Islet precursor cell (in vitro differentiated cells): ENCODE data around the gene TOP3A.
A peak's percentile ranks its signal among the peaks of the same experiment; 100 is the strongest.
"Not testable (repeated sequence)": the region's sequence is repeated elsewhere in the genome, so short reads cannot be mapped to it uniquely, and the experiment has no call there.

Source experiments
- DNase-seq: peaks from one replicate; pipeline ENCODE4 v3.0.0-alpha.2; 2018

TOP3A gene

GRCh38 chr17:18314731-18315561 is at the start of gene TOP3A, which contains the start of gene SMCR8:
TSS of gene TOP3A (minus strand) at chr17:18314994. CDS start at chr17:18314778, 216 bp downstream.
TSS of gene SMCR8 (plus strand) at chr17:18315293. CDS start at chr17:18315790, 497 bp downstream.
- peak; percentile 100 for DNase-seq

- DNase-seq = no peak
Measured at GRCh38 chr17:18364166-18364565, 49.4 kb upstream of the TOP3A start.

GRCh38 chr17:18363101-18364049 is 48.6 kb upstream of the TOP3A start, which contains the start of gene SHMT1:
TSS of gene SHMT1 (minus strand) at chr17:18363550. CDS start at chr17:18355981, 7,569 bp downstream.
- DNase-seq = peak; percentile 99

DNA sequence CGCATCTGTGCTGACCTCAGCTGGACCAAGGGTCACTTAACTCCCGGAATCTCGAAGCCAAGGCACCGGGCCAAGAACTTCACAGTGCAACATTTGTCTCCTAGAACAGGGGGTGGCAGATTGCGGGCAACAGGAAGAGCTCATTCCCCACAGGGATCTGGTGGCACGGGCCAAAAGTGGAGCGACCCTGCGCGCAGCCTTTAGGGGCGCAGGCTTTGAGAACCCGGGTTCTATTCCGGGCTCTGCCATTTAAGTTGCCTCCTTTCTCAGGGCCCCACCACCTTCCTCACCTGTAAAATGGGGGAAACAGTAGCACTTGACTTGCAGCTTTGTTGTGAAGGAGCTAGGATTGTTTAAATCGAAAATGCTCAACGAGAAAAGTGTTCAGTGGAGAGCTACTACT is 47.9 kb upstream of the TOP3A start:
- peak; percentile 75 for DNase-seq

- no peak for DNase-seq
Measured at GRCh38 chr17:18361837-18362697, 47.3 kb upstream of the TOP3A start.

DNA sequence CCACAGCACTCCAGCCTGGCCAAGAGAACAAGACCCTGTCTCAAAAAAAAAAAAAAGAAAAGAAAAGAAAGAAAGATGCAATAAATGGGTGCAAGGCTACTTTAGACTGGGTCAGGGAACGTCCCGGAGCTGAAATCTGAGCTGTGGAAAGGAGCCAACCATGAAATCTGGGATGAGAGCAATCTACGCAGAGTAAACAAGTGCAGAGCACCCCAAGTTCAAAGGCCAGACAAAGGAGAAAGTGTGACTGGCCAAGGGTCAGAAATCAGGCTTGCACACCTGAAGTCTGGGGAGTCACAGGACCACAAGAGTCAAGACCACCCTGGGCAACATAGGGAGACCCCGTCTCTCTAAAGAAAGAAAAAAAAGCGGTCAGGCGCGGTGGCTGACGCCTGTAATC is 45.7 kb upstream of the TOP3A start:
- DNase-seq = no peak

- no peak for DNase-seq
Measured at GRCh38 chr17:18356624-18357023, 41.8 kb upstream of the TOP3A start.

DNA sequence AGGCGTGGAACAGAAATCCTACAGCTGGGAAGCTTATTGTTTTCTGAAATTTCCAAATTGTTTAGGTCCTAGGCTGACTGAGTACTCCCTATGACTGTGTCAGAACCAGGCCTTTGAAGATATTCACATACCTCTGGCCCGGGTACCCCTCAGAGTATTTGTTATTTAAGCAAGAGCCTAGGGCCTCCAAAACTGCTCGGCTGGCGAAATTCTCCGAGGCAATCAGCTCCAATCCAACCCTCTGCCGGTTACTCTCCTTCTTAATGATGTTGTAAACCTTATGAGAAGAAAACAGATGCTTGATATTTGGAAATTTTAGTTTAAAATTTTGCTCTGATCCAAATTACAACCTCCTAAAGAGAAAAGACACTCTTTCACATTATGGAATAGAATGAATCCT is 38.7 kb upstream of the TOP3A start:
- DNase-seq = no peak

- no peak for DNase-seq
Measured at GRCh38 chr17:18344021-18344420, 29.2 kb upstream of the TOP3A start.

DNA sequence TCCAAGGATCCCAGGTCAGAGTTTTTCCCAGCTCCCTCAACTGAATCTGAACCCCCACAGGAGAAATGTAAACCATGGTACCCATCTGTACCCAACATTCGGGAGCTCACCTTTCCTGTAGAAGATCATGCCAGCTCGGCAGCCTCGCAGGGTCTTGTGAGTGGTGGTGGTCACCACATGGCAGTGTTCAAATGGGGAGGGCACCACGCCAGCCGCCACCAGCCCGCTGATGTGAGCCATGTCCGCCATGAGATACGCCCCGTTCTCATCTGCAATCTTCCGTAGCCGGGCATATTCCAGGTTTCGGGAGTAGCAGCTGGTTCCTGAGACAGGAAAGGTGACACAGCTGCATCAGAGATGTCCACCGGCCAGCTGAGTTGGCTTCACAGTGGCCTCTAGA is 25.1 kb upstream of the TOP3A start:
- no peak for DNase-seq

DNA sequence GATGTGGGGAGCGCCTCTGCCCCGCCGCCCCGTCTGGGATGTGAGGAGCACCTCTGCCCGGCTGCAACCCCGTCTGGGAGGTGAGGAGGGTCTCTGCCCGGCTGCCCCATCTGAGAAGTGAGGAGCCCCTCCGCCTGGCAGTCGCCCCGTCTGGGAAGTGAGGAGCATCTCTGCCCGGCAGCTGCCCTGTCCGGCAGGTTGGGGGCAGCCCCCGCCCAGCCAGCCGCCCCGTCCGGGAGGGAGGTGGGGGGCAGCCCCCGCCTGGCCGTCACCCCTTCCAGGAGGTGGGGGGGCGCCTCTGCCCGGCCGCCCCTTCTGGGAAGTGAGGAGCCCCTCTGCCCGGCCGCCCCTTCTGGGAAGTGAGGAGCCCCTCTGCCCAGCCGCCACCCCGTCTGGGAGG is 23.4 kb upstream of the TOP3A start:
- DNase-seq = not testable (repeated sequence)

DNA sequence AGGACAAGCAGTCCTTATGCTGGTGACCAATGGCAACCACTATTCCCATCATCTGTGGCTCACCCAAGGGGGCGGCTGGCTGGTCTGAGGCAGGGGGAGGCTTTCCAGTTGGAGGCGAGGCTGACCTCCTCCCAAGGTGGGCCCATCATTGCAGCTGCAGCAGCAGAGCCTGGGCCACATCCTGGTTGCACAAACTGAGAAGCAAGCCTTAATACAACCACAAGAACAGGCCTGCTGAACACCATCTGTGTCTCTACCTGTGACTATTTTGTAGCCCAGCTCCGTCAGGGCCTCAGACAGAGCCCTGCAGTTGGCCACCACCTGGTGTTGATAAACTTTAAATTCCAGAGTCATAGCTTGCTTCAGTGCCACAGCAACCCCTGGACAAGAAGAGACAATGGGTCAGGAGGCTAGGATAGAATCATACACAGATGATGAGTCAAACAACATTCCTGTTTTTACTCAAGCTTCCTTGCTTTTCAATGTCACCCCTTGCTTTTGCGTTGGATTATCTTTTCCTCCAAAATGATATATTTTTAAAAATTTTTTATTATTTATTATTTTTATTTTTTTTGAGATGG is 18.2 kb upstream of the TOP3A start:
- DNase-seq = no peak

DNA sequence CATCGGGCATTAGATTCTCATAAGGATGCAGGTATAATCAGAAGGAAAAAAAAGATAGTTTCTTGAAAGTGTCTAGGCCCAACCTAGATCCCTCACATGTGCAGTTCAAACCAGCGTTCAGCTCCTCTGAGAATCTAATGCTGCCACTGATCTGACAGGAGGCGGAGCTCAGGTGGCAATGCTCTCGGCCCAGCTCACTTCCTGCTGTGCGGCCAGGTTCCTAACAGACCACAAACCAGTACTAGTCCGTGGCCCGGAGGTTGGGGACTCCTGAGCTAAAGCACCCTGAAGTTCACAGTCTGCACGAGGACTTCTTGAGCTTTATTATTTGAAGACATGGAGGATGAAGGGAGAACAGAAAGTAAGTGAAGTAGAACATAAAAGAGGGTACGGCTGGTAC is 17.1 kb upstream of the TOP3A start:
- no peak for DNase-seq

GRCh38 chr17:18328643-18329204 is 13.9 kb upstream of the TOP3A start:
- no peak for DNase-seq

GRCh38 chr17:18327556-18327955 is 12.8 kb upstream of the TOP3A start:
- DNase-seq = no peak

DNA sequence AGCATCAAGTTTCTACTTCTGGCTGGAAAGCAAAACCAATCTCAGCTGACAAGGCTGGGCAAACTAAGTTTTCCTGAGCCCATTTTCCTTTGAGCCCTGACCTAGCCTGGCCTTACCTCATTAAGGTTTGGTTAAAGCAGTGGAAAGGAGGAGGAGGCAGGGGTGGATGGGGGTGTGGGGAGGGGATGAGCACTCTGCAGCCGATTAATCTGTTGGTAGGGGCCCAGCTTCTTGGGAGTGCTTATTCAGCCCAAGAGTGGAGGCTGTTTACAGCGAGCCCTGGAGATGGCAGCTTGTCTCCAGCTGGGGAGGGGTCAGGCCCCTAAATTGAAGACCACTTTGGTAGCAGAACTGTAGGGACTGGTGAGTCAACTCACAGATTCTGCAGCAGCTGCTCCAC is 12.3 kb upstream of the TOP3A start:
- DNase-seq = no peak

- no peak for DNase-seq
Measured at GRCh38 chr17:18326572-18326971, 11.8 kb upstream of the TOP3A start.

DNA sequence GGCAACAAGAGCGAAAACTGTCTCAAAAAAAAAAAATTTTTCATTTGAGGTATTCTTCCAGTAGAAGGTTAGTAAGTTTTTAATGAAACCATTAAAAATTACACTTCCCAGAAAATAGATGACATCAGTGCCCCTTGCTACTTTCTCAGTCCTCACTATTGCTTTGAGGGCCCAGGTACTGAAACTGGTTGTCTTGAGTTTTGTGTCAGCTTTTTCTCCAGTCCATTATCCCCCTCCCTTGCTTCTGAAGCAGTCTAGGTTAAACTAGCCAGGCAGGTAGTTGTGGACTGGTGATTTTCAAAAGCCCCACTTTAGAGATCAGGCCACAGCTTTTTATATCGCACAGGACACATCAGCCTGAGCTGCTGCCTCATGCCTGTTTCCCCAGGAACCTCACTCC is 11.2 kb upstream of the TOP3A start:
- DNase-seq = no peak

GRCh38 chr17:18324140-18325050 is 9.6 kb upstream of the TOP3A start:
- DNase-seq = no peak

DNA sequence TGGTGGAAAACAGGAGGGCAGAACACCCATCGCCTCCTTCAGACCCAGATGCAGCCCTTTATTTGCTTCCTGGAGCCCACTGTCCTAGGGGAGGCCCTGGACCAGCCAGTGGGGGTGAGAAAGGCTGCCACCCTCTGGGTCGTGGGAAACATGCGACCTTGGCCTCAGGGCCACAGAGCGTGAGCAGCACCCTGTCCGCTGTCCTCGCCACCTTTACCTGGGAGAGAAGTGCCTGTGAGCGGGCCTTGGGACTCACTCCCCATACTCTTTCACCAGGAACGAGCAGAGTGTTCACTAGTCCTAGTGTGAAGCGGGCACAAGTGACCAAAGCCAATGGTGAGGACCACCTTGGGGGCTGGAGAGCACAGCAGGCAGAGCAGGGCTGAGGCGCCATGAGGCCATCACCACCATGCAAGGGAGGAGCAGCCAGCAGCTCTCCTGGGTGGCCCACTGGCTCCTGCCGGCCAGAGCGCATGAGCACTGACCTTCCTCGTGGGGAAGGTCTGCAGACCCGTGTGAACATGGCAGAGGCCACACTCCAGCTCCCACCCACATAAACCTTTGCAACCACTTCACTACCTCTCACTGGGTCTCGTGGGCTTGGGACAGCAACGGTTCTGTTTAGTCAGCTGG is 8.8 kb upstream of the TOP3A start:
- DNase-seq = no peak
